PC-3 (cell line): ENCODE data around the gene ALG8. TPM values are rescaled to one million over a fixed set of nuclear protein-coding genes. Genes with fewer than 3 reads are reported as not detected.
A peak's percentile ranks its signal among the peaks of the same experiment; 100 is the strongest.

ENCODE experiments used
- ATAC-seq: fragments of 200-7000 bp; cut with Tn5 transposase; 2 replicates; pipeline ENCODE4 v1.9.1; 2020; ENCODE audit warnings: mild to moderate bottlenecking, moderate library complexity
- BruUV-seq: library from RNA; stranded (reverse); fragments of 400-500 nt; replicated peaks from 2 replicates; lab custom pipeline; 2021; lab: Mats Ljungman, UMichigan
- CTCF ChIA-PET: fragments of 300-600 bp; sonication (Branson Sonifier 250); formaldehyde crosslinking; loops from one replicate; lab custom pipeline; 2022; ENCODE audit warnings: antibody characterized with exemption; lab: Charles Lee
- POLR2A ChIA-PET: fragments of 300-600 bp; sonication (Branson Sonifier 250); formaldehyde crosslinking; loops from one replicate; lab custom pipeline; 2022; ENCODE audit warnings: antibody characterized with exemption; ENCODE audit not compliant: unreplicated experiment; lab: Charles Lee
- DNase-seq: peaks from one replicate; pipeline ENCODE4 v3.0.0-alpha.2; 2015
- H2AFZ ChIP-seq: fragments of 300-600 bp; sonication (generic); 2 replicates; pipeline ENCODE4 v1.6.0; 2016; ENCODE audit warnings: antibody characterized with exemption, low read length
- H3F3A ChIP-seq: fragments of 300-600 bp; sonication (generic); one replicate; pipeline ENCODE4 v1.6.0; 2017; ENCODE audit warnings: antibody characterized with exemption, low read length, control low read depth, mild to moderate bottlenecking; ENCODE audit not compliant: unreplicated experiment
- H3K27ac ChIP-seq: fragments of 300-600 bp; sonication (generic); 2 replicates; pipeline ENCODE4 v1.5.1; 2016; ENCODE audit warnings: mild to moderate bottlenecking, low read length
- H3K27me3 ChIP-seq: fragments of 300-600 bp; sonication (generic); 2 replicates; pipeline ENCODE4 v1.6.1; 2016; ENCODE audit warnings: low read length, mixed read lengths
- H3K36me3 ChIP-seq: fragments of 300-600 bp; sonication (generic); 2 replicates; pipeline ENCODE4 v1.6.1; 2016; ENCODE audit warnings: low read depth, mixed run types, low read length, mixed read lengths
- H3K4me1 ChIP-seq: fragments of 300-600 bp; sonication (generic); 2 replicates; pipeline ENCODE4 v1.5.1; 2016; ENCODE audit warnings: low read length; ENCODE audit not compliant: insufficient read depth
- H3K4me2 ChIP-seq: fragments of 300-600 bp; sonication (generic); 2 replicates; pipeline ENCODE4 v1.6.0; 2016; ENCODE audit warnings: low read length
- H3K4me3 ChIP-seq: fragments of 300-600 bp; sonication (generic); 2 replicates; pipeline ENCODE4 v1.5.1; 2016; ENCODE audit warnings: mild to moderate bottlenecking, low read length, mixed read lengths
- H3K79me2 ChIP-seq: fragments of 300-600 bp; sonication (generic); 2 replicates; pipeline ENCODE4 v1.6.1; 2017; ENCODE audit warnings: low read length, mixed read lengths
- H3K9ac ChIP-seq: fragments of 300-600 bp; sonication (generic); 2 replicates; pipeline ENCODE4 v1.6.0; 2016; ENCODE audit warnings: mild to moderate bottlenecking, low read length
- H3K9me2 ChIP-seq: fragments of 300-600 bp; sonication (generic); replicated peaks from 2 replicates; pipeline ENCODE4 v1.6.1; 2016; ENCODE audit warnings: mixed run types, low read length, mixed read lengths
- H3K9me3 ChIP-seq: fragments of 300-600 bp; sonication (generic); 2 replicates; pipeline ENCODE4 v1.6.1; 2016; ENCODE audit warnings: low read length, mixed read lengths
- H4K20me1 ChIP-seq: fragments of 300-600 bp; sonication (generic); 2 replicates; pipeline ENCODE4 v1.6.1; 2016; ENCODE audit warnings: low read length, mixed read lengths
- CTCF ChIP-seq: fragments of 300-600 bp; sonication (generic); conservative IDR thresholded peaks from 2 replicates; pipeline ENCODE4 v1.5.1; 2017; ENCODE audit warnings: antibody characterized with exemption, low read depth, mild to moderate bottlenecking, low read length
- EZH2 ChIP-seq: fragments of 300-600 bp; sonication (generic); IDR thresholded peaks from one replicate; pipeline ENCODE4 v1.6.1; 2017; ENCODE audit warnings: antibody characterized with exemption, mild to moderate bottlenecking, low read length; ENCODE audit not compliant: unreplicated experiment
- EZH2phosphoT487 ChIP-seq: fragments of 300-600 bp; sonication (generic); IDR thresholded peaks from 2 replicates; pipeline ENCODE4 v1.6.1; 2018; ENCODE audit warnings: mild to moderate bottlenecking, antibody characterized with exemption, low read length, borderline replicate concordance
- intact Hi-C: fragments of 100-400 bp; cut with micrococcal nuclease; formaldehyde crosslinking; loops from 2 replicates; pipeline ENCODE4 v1.9.0; 2023
- total RNA-seq: library from RNA; depleted of rRNA; stranded (reverse); fragments of >200 nt; gene quantifications from 2 replicates; pipeline ENCODE4 v1.2.3, GENCODE V29; 2014

The ALG8 gene
- total RNA-seq, 1 experiment from 2014 or later, result 73.6 TPM

- Histone ChIP-seq H2AFZ (peak overlapping the region; percentile 90), H3K9me3 (no peaks in the 10 kb centered on the region), H3K4me1 (peaks cover 23% of the 10 kb centered on the region), H3K27me3 (no peaks in the 10 kb centered on the region), H3K9me2 (no peaks in the 10 kb centered on the region), H3K4me3 (peak overlapping the region; percentile 74), H3K9ac (peak overlapping the region; percentile 90), H3K36me3 (peaks cover 14% of the 10 kb centered on the region; the same call in 1 of the 2 replicates), H4K20me1 (no peaks in the 10 kb centered on the region), H3K79me2 (peaks cover 46% of the 10 kb centered on the region), H3K27ac (peak overlapping the region; percentile 66), H3K4me2 (peak overlapping the region; percentile 80), H3F3A (no peaks in the 10 kb centered on the region)
- TF ChIP-seq CTCF, result no peak
- TF ChIP-seq EZH2, result no peak
- no peak for TF ChIP-seq EZH2phosphoT487
- TSS peak; percentile 77 for BruUV-seq
- intact Hi-C loops, result loop anchor here (1.0 kb wide), 1 partner anchor 47 kb away; no protein-coding TSS in a partner anchor
- POLR2A ChIA-PET, result interaction anchor here (0.5 to 0.6 kb wide), 2 partner anchors 10 to 404 kb away, joined by 3 to 5 read pairs; no protein-coding TSS in a partner anchor
- CTCF ChIA-PET, result interaction anchor here (1.0 kb wide), 1 partner anchor 10 kb away, joined by 5 read pairs; no protein-coding TSS in a partner anchor
- ATAC-seq (peak; percentile 36), DNase-seq (peak; percentile 54)
These were observed 568 bp downstream of the ALG8 start for GRCh38 chr11:78138694-78139421.

- peaks cover 14% of the 10 kb centered on the region; the same call in 1 of the 2 replicates for H3K36me3 ChIP-seq
- H3K27me3 ChIP-seq, result no peaks in the 10 kb centered on the region
- H3F3A ChIP-seq, result no peaks in the 10 kb centered on the region
- ChIA-PET CTCF (no interaction called here), POLR2A (interaction anchor here (0.5 kb wide), 1 partner anchor 11 kb away, joined by 3 read pairs; no protein-coding TSS in a partner anchor)
- H3K27ac ChIP-seq, result no peak overlapping the region
- BruUV-seq, result no TSS peak
- no peaks in the 10 kb centered on the region for H4K20me1 ChIP-seq
- H3K9me2 ChIP-seq, result no peaks in the 10 kb centered on the region
- TF ChIP-seq CTCF (no peak), EZH2phosphoT487 (no peak), EZH2 (no peak)
- H3K9ac ChIP-seq, result no peak overlapping the region
- intact Hi-C loops, result no loop called here
- peak; percentile 54 for DNase-seq
- H3K9me3 ChIP-seq, result no peaks in the 10 kb centered on the region
- H2AFZ ChIP-seq, result no peak overlapping the region
- peaks cover 23% of the 10 kb centered on the region for H3K4me1 ChIP-seq
- peak overlapping the region; percentile 74 for H3K4me3 ChIP-seq
- peak overlapping the region; percentile 80 for H3K4me2 ChIP-seq
- no peak for ATAC-seq
- peaks cover 46% of the 10 kb centered on the region for H3K79me2 ChIP-seq
These were observed 1.1 kb downstream of the ALG8 start for GRCh38 chr11:78138291-78138690.

GRCh38 chr11:78132475-78132874 is 7.0 kb downstream of the ALG8 start:
- no peaks in the 10 kb centered on the region for H3K9me2 ChIP-seq
- ChIA-PET CTCF (no interaction called here), POLR2A (no interaction called here)
- peaks cover 13% of the 10 kb centered on the region; the same call in 1 of the 2 replicates for H3K36me3 ChIP-seq
- no TSS peak for BruUV-seq
- H3K9ac ChIP-seq, result no peak overlapping the region
- H3K27ac ChIP-seq, result no peak overlapping the region
- DNase-seq (no peak), ATAC-seq (no peak)
- peaks cover under 1% of the 10 kb centered on the region; the same call in 1 of the 2 replicates for H3K4me1 ChIP-seq
- no peak overlapping the region for H2AFZ ChIP-seq
- no peak overlapping the region for H3K4me2 ChIP-seq
- TF ChIP-seq CTCF, result no peak
- no peak for TF ChIP-seq EZH2
- no peak for TF ChIP-seq EZH2phosphoT487
- H3K27me3 ChIP-seq, result no peaks in the 10 kb centered on the region
- no peak overlapping the region for H3K4me3 ChIP-seq
- intact Hi-C loops, result no loop called here
- no peaks in the 10 kb centered on the region for H3F3A ChIP-seq
- H3K79me2 ChIP-seq, result peaks cover 28% of the 10 kb centered on the region
- H3K9me3 ChIP-seq, result no peaks in the 10 kb centered on the region
- no peaks in the 10 kb centered on the region for H4K20me1 ChIP-seq
